GM19395 (cell line): ENCODE measurements around the gene CLPTM1.
"Not testable (repeated sequence)": the region's sequence is repeated elsewhere in the genome, so short reads cannot be mapped to it uniquely, and the experiment has no call there.

Source experiments
- ATAC-seq: cut with Tn5 transposase; IDR thresholded peaks from one replicate; pipeline ENCODE4 v1.9.1; 2021; ENCODE audit warnings: mild to moderate bottlenecking, moderate library complexity; ENCODE audit not compliant: unreplicated experiment

Gene CLPTM1

GRCh38 chr19:44973982-44974735 is 19.0 kb downstream of the CLPTM1 start:
- no peak for ATAC-seq

DNA sequence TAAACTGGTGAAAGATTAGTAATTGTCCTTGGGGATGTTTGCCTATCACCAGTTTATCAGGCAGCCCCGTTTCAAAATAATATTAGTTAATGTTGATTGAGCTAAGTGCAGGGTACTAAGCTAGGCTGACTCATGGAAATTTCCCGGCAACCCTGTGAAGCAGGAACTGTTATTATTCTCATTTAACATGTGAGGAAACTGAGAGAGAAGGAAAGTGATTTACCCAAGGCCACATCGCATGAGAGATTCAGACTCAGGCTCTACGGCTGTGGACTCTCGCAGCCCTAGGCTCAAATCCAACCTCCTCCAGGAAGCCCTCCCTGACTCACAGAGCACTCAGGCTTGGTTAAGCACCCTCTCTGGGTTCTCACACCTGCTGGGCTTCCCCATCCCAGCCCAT is 19.7 kb downstream of the CLPTM1 start:
- ATAC-seq, result no peak

GRCh38 chr19:44975444-44975843 is 20.3 kb downstream of the CLPTM1 start:
- ATAC-seq, result no peak

- no peak for ATAC-seq
Measured at GRCh38 chr19:44984005-44984404, 28.8 kb downstream of the CLPTM1 start.

GRCh38 chr19:44985445-44985844 is 30.3 kb downstream of the CLPTM1 start:
- ATAC-seq, result no peak

DNA sequence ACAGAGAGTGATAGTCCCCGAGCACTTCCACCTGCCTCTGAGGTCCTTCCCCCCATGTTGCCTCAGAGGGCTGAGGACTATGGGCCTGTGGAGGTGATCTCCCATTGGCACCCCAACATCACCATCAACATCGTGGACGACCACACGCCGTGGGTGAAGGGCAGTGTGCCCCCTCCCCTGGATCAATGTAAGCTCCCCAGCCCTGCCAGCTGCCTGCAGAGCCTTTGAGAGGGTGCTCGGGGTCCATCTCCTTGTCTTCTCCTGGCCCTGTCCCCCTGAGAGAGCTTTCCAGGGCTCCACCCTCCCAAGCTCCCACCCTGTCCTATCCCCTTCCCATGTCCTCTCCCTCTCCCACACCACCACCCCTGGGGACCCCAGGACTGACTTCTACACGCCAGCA is 31.2 kb downstream of the CLPTM1 start:
- ATAC-seq, result no peak

DNA sequence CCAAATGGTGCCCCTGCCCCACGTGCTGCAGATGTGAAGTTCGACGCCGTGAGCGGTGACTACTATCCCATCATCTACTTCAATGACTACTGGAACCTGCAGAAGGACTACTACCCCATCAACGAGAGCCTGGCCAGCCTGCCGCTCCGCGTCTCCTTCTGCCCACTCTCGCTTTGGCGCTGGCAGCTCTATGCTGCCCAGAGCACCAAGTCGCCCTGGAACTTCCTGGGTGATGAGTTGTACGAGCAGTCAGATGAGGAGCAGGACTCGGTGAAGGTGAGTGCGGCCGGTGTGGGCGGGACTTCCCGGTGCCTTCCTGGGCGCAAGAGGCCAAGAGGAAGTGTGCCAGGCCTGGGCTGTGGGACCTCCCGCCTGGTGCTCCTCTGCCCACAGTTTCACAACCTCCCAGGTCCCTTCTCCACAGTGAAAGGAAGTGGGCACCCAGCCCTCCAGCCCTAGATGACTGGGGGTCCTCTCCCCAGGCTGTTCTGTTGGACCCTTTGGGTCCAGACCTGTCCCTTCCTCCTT is 32.0 kb downstream of the CLPTM1 start:
- no peak for ATAC-seq

GRCh38 chr19:44988273-44988672 is 33.1 kb downstream of the CLPTM1 start:
- no peak for ATAC-seq

DNA sequence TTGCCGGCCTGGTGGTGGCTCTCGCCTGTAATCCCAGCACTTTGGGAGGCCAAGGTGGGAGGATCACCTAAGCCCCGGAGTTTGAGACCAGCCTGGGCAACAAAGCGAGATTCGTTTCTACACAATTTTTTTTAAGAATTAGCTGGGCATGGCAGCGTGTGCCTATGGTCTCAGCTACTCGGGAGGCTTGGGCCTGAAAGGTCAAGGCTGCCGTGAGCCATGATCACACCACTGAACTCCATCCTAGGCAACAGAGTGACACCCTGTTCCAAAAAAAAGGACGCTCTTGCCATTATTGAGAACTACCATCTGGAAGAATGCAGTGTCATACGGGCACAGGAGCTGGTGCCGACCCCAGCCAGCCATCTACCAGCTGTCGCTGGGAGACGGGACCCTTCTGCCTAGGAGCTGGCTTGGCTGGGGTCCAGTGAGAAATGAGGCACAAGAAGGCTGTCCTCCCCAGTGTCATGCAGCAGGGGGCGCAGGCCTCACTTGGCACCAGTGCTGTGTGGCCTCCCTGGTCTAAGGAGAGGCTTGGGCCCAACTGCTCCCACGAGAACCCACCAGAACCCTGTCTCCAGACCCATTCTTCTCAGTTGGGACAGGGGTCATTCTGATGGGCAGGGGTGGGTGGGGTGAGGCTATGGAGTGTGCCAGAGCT is 33.8 kb downstream of the CLPTM1 start:
- no peak for ATAC-seq

DNA sequence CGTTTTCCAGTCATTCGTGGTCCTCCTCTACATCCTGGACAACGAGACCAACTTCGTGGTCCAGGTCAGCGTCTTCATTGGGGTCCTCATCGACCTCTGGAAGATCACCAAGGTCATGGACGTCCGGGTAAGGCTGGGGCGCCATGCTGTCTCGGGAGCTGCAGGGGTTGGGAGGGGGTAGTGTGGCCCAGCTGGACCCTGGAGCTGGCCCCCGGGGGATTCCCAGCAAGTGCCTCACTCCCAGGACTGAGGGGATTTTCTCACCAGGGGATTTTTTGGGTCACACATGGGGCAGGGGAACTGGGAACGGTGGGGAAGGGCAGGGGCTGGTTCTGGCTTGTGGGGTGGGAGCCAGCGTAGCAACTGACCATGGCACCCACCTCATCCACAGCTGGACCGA is 35.3 kb downstream of the CLPTM1 start:
- ATAC-seq, result no peak

GRCh38 chr19:44990966-44991365 is 35.8 kb downstream of the CLPTM1 start:
- no peak for ATAC-seq

GRCh38 chr19:44992336-44993163 is 37.4 kb downstream of the CLPTM1 start:
- no peak for ATAC-seq

DNA sequence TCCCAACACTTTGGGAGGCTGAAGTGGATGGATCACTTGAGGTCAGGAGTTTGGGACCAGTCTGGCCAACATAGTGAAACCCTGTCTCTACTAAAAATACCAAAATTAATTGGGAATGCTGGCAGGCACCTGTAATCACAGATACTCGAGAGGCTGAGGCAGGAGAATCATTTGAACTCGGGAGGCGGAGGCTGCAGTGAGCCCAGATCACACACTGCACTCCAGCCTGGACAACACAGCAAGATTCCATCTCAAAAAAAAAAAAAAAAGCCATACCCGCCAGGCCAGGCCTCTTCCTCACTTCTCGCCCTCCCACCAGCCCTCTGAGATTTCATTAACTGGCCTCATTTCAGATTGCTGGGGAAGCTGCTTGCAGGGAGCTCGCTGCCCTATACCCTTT is 38.3 kb downstream of the CLPTM1 start:
- ATAC-seq, result no peak

GRCh38 chr19:44993926-44994537 is 38.9 kb downstream of the CLPTM1 start:
- ATAC-seq, result no peak

GRCh38 chr19:44998025-44998424 is 42.8 kb downstream of the CLPTM1 start:
- ATAC-seq, result no peak

GRCh38 chr19:44999131-44999925 is 44.1 kb downstream of the CLPTM1 start:
- ATAC-seq, result not testable (repeated sequence)

- not testable (repeated sequence) for ATAC-seq
Measured at GRCh38 chr19:45000665-45001064, 45.5 kb downstream of the CLPTM1 start.

GRCh38 chr19:45001087-45001739 is 46.0 kb downstream of the CLPTM1 start, which contains the start of gene RELB:
RELB (plus strand) TSS chr19:45001464; CDS start chr19:45001580, 116 bp downstream.
- ATAC-seq, result peak; percentile 44

DNA sequence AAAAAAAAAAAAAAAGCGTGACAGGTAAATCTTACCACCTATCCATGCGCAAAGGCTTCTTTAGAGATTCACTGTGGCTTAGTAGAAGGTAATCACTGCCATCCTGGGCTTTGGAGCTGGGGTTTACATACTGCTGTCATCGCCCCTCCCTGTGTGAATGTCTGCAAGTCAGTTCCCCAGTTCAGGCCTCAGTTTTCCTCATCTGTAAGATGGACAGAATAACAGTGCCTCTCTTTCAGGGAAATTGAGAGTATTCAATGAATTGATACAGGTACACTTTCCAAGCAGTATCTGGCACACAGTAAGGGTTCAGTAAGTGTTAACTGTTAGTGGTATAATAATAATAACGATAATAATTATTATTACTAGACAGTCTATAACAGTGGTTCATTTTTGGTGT is 48.3 kb downstream of the CLPTM1 start:
- ATAC-seq, result no peak

GRCh38 chr19:45005787-45006186 is 50.6 kb downstream of the CLPTM1 start:
- no peak for ATAC-seq
